ENCODE measurements around the gene DNHD1. TPM values are rescaled to one million over a fixed set of nuclear protein-coding genes. Genes with fewer than 3 reads are reported as not detected.

The DNHD1 gene
- total and polyA plus RNA-seq, 8 donors, result 1.9 to 11.2 (median 3.5) TPM

DNA sequence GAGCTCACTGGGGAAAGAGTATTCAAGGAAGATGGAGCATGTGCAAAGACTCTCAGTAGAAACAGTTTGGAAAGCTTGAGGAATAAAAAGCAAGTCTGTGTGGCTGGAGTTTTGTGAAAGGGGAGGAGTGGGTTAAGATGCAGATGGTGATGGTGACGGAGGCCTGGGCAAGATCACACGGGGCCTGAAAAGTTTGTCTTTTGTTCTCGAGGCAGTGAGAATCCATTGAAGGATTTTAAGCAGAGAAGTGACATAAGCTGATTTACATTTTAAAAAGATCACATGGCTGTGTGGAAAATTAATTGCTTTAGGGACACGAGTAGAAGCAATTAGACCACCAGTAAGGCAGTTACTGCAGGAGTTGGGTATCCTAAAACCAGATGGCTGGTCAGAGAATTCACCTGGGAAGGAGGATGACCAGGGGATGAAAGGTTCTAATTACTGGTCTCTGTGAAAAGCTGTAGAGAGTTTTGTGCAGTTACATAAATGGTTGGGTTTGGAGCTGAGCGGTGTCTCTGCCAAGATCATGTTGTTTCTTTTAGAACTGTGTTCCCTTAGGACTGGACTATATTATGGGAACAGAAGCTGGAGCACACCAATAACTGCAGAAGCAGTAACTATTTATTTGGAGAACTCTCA, 99.3 kb downstream of the DNHD1 start:
- intact Hi-C loops (cut with DNase I), result no loop called here
- FAIRE-seq, result no peak
- TF ChIP-seq, protein P1, sequence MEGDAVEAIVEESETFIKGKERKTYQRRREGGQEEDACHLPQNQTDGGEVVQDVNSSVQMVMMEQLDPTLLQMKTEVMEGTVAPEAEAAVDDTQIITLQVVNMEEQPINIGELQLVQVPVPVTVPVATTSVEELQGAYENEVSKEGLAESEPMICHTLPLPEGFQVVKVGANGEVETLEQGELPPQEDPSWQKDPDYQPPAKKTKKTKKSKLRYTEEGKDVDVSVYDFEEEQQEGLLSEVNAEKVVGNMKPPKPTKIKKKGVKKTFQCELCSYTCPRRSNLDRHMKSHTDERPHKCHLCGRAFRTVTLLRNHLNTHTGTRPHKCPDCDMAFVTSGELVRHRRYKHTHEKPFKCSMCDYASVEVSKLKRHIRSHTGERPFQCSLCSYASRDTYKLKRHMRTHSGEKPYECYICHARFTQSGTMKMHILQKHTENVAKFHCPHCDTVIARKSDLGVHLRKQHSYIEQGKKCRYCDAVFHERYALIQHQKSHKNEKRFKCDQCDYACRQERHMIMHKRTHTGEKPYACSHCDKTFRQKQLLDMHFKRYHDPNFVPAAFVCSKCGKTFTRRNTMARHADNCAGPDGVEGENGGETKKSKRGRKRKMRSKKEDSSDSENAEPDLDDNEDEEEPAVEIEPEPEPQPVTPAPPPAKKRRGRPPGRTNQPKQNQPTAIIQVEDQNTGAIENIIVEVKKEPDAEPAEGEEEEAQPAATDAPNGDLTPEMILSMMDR (IDR thresholded peaks at IDR 0.05), result no peak
- no peaks in the 10 kb centered on the region for H3K9me3 ChIP-seq
- DNase-seq, result no peak
- 63 to 67% methylated on average over 5 of the region's 5 CpGs for WGBS, 2 donors
- H3K4me1 ChIP-seq, result peaks cover 0 to 5% (median 0%) of the 10 kb centered on the region in 3 donors
- no peak overlapping the region for H3K27ac ChIP-seq
- peaks cover 0 to 20% (median 19%) of the 10 kb centered on the region in 3 donors for H3K36me3 ChIP-seq
- H3K4me3 ChIP-seq, result no peak overlapping the region
- H3K27me3 ChIP-seq, result no peaks in the 10 kb centered on the region
- ATAC-seq, result no peak

GRCh38 chr11:6598555-6598954, 101.5 kb downstream of the DNHD1 start:
- DNase-seq (no peak), FAIRE-seq (no peak), ATAC-seq (no peak)
- TF ChIP-seq, protein P1 (IDR thresholded peaks at IDR 0.05), result no peak
- peaks cover 0 to 16% (median 10%) of the 10 kb centered on the region in 3 donors for H3K4me1 ChIP-seq
- intact Hi-C loops (cut with DNase I), result no loop called here
- H3K27ac ChIP-seq, result no peak overlapping the region
- H3K4me3 ChIP-seq, result no peak overlapping the region
- 88 to 95% methylated on average over 3 of the region's 3 CpGs for WGBS, 2 donors
- H3K27me3 ChIP-seq, result no peaks in the 10 kb centered on the region
- H3K9me3 ChIP-seq, result no peaks in the 10 kb centered on the region
- H3K36me3 ChIP-seq, result peaks cover 0 to 20% (median 10%) of the 10 kb centered on the region in 3 donors

DNA sequence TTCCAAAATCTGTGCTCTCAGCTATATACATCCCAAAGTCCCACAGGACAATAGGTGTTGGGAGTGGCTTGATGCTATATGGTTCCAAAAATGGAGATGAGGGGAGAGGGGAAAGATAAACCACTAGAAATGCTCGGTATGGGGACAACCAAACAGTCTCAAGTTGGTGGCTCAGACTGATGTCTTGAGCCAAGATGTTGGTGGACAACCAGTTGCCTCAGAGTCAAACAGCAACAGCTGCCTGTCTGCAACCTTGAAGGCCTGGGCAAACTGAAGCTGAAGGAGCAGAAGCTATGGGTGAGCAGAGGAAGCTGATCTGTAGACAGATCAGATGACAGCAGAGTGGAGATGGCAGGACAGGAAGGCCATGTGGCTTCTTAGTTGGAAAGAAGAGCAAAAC, 102.4 kb downstream of the DNHD1 start:
- intact Hi-C loops (cut with DNase I), result no loop called here

GRCh38 chr11:6599881-6600390, 102.9 kb downstream of the DNHD1 start:
- peaks cover 0 to 20% (median 10%) of the 10 kb centered on the region in 3 donors for H3K4me1 ChIP-seq
- ATAC-seq (no peak), FAIRE-seq (no peak), DNase-seq (peak in 2 of 6 donors; percentile 36 to 37)
- no peaks in the 10 kb centered on the region for H3K9me3 ChIP-seq
- peaks cover 0 to 20% (median 10%) of the 10 kb centered on the region in 3 donors for H3K36me3 ChIP-seq
- intact Hi-C loops (cut with DNase I), result no loop called here
- H3K4me3 ChIP-seq, result no peak overlapping the region
- H3K27ac ChIP-seq, result no peak overlapping the region
- 79 to 86% methylated on average over 2 of the region's 2 CpGs for WGBS, 2 donors
- no peaks in the 10 kb centered on the region for H3K27me3 ChIP-seq
- TF ChIP-seq, protein P1 (IDR thresholded peaks at IDR 0.05), result no peak

More for the DNA sequence above, 102.4 kb downstream of the DNHD1 start:
- no peaks in the 10 kb centered on the region for H3K9me3 ChIP-seq
- no peak overlapping the region for H3K27ac ChIP-seq
- no peaks in the 10 kb centered on the region for H3K27me3 ChIP-seq
- peaks cover 0 to 16% (median 10%) of the 10 kb centered on the region in 3 donors for H3K4me1 ChIP-seq
- TF ChIP-seq, protein P1 (IDR thresholded peaks at IDR 0.05), result no peak
- FAIRE-seq, result no peak
- peaks cover 0 to 20% (median 10%) of the 10 kb centered on the region in 3 donors for H3K36me3 ChIP-seq
- H3K4me3 ChIP-seq, result no peak overlapping the region
- no peak for DNase-seq
- 76 to 86% methylated on average over 1 of the region's 1 CpG for WGBS, 2 donors
- no peak for ATAC-seq

- Histone ChIP-seq H3K4me1 (peaks cover 8 to 31% (median 13%) of the 10 kb centered on the region in 3 donors), H3K4me3 (no peak overlapping the region), H3K36me3 (peaks cover 0 to 20% (median 10%) of the 10 kb centered on the region in 3 donors), H3K27me3 (no peaks in the 10 kb centered on the region), H3K9me3 (no peaks in the 10 kb centered on the region), H3K27ac (no peak overlapping the region)
- TF ChIP-seq, protein P1 (IDR thresholded peaks at IDR 0.05), result no peak
- intact Hi-C loops (cut with DNase I), result no loop called here
- no peak for ATAC-seq
- 95 to 96% methylated on average over 13 of the region's 13 CpGs for WGBS, 2 donors
- FAIRE-seq, result no peak
- peak in 1 of 6 donors; percentile 65 for DNase-seq
Measured at GRCh38 chr11:6601041-6601461, 104.0 kb downstream of the DNHD1 start.
